GM12891 (cell line): Measurements from ENCODE around the gene FAAH2.
"Not testable (repeated sequence)": the region's sequence is repeated elsewhere in the genome, so short reads cannot be mapped to it uniquely, and the experiment has no call there.

Experiments used
- DNase-seq: peaks from one replicate; pipeline ENCODE4 v3.0.0; 2011; ENCODE audit warnings: low spot score; ENCODE audit not compliant: insufficient read length
- FAIRE-seq: peaks from 2 replicates; lab custom pipeline; 2011; peaks lifted over from hg19 to GRCh38; lab: Jason Lieb, UNC
- PAX5 ChIP-seq: IDR thresholded peaks from 2 replicates; pipeline ENCODE4 v1.6.1; 2011; ENCODE audit warnings: low read length, moderate library complexity, mild to moderate bottlenecking; ENCODE audit not compliant: insufficient read depth, severe bottlenecking
- POLR2A ChIP-seq: IDR thresholded peaks from 2 replicates; pipeline ENCODE4 v1.6.1; 2011; ENCODE audit warnings: low read depth, low read length, control low read depth
- POLR2AphosphoS5 ChIP-seq: IDR thresholded peaks from 2 replicates; pipeline ENCODE4 v1.6.1; 2011; ENCODE audit warnings: low read depth, low read length, control low read depth
- POU2F2 ChIP-seq: IDR thresholded peaks from 2 replicates; pipeline ENCODE4 v1.6.1; 2011; ENCODE audit warnings: low read depth, mild to moderate bottlenecking, control low read depth, low read length, moderate library complexity
- SPI1 ChIP-seq: IDR thresholded peaks from 2 replicates; pipeline ENCODE4 v1.6.1; 2011; ENCODE audit warnings: low read depth, low read length, control low read depth
- TAF1 ChIP-seq: IDR thresholded peaks from 2 replicates; pipeline ENCODE4 v1.6.1; 2011; ENCODE audit warnings: low read depth, low read length, control low read depth

FAAH2 gene

GRCh38 chrX:57289089-57289488 lies 2.6 kb downstream of the FAAH2 start:
- no peak for DNase-seq
- FAIRE-seq, result peak; percentile 31
- TF ChIP-seq POU2F2 (no peak), SPI1 (no peak), PAX5 (no peak), POLR2AphosphoS5 (no peak), POLR2A (no peak), TAF1 (no peak)

DNA sequence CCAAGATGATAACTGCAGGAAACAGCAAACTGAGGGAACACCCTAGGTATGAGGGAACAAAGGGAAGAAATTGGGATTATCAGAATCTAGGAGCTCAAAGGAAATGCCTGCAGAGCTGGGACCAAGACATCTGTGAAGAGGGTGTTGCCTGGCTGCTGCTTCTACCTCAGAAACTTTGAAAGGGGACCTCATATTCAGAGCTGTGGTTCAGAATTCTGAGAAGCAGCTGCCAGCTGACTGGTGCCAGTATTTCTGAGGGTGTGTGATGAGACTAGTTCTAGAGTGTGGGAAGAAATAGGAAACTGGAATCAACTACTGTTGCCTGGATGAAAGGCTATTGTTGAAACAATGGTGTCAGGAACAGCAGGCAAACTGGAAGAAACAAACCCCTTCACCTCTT lies 8.5 kb downstream of the FAAH2 start:
- FAIRE-seq, result no peak
- DNase-seq, result no peak
- no peak for TF ChIP-seq PAX5
- no peak for TF ChIP-seq POLR2AphosphoS5
- TF ChIP-seq POLR2A, result no peak
- no peak for TF ChIP-seq POU2F2
- no peak for TF ChIP-seq TAF1
- TF ChIP-seq SPI1, result no peak

- DNase-seq, FAIRE-seq: not testable (repeated sequence)
Observed at GRCh38 chrX:57295679-57296078, 9.2 kb downstream of the FAAH2 start.

- no peak for TF ChIP-seq PAX5
- TF ChIP-seq POLR2AphosphoS5, result no peak
- no peak for TF ChIP-seq POU2F2
- TF ChIP-seq POLR2A, result no peak
- TF ChIP-seq SPI1, result no peak
- no peak for TF ChIP-seq TAF1
- FAIRE-seq, result no peak
- DNase-seq, result no peak
Observed at GRCh38 chrX:57313583-57314215, 27.2 kb downstream of the FAAH2 start.

DNA sequence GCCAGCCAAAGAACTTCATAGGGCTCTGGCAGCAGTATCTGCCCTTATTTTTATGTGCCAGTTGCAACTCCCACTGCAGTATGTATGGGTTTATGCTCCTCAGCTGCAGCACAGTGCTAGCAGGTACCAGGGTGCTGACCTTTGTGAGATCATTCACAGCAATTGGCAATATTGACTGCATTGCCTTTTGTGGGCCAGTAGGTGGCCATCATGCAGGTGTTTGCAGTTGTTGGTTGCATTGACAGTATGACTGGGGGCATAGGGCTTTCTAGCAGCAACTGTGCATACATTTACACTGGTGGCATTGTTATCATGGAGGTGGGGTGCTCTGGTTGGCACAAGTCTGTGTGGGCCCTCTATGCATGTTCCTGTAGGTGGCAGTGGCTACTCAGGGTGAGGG lies 42.5 kb downstream of the FAAH2 start:
- TF ChIP-seq TAF1 (no peak), PAX5 (no peak), POLR2AphosphoS5 (no peak), SPI1 (no peak), POLR2A (no peak), POU2F2 (no peak)
- FAIRE-seq (no peak), DNase-seq (no peak)

DNA sequence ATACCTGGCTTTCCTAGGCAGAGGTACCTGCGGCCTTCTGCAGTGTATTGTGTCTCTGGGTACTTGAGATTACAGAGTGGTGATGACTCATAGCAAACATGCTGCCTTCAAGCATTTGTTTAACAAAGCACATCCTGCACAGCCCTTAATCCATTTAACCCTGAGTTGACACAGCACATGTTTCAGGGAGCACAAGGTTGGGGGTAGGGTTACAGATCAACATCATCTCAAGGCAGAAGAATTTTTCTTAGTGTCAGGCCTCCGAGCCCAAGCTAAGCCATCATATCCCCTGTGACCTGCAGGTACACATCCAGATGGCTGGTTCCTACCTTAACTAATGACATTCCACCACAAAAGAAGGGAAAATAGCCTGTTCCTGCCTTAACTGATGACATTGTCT lies 49.3 kb downstream of the FAAH2 start:
- not testable (repeated sequence) for FAIRE-seq, DNase-seq

DNA sequence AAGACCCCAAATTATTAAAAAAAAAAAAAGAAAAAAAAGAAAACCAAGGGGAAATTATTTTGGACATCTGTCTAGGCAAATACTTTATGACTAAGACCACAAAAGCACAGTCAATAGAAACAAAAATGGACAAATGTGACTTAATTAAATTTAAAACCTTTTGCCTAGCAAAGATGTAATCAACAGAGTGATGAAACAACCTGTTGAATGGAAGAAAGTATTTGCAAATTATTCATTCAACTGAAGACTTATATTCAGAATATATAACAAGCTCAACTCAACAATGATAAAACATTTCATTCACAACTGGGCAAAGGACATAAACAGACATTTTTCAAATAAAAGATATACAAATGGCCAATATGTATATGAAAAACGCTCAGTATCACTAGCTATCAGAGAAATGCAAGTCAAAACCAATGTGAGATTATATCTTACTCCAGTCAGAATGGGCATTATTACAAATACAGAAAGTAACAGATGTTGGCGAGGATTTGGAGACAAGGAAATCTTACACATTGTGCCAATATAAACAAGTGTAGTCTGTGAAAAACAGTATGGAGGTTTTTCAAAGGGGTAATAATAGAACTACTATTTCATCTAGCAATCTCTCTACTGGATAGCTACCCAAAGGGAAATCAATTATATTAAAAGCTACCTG lies 67.1 kb downstream of the FAAH2 start:
- FAIRE-seq (no peak), DNase-seq (no peak)
- TF ChIP-seq POLR2A (no peak), POU2F2 (no peak)

DNA sequence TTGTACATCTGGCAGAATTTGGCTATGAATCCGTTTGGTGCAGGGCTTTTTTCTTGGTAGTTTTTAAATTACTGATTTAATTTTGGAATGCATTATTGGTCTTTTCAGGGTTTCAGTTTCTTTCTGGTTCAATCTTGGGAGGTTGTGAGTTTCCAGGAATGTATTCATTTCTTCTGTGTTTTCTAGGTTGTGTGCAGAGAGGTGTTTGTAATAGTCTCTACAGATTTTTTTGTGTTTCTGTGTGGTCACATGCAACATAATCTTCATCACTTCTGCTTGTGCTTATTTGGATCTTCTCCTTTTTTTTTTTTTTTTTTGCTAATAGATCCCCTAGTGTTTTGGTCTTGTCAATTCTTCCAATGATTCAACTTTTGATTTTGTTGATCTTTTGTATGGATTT lies 77.6 kb downstream of the FAAH2 start:
- TF ChIP-seq PAX5 (no peak), SPI1 (no peak), POLR2A (no peak), TAF1 (no peak), POLR2AphosphoS5 (no peak), POU2F2 (no peak)
- FAIRE-seq, result no peak

DNA sequence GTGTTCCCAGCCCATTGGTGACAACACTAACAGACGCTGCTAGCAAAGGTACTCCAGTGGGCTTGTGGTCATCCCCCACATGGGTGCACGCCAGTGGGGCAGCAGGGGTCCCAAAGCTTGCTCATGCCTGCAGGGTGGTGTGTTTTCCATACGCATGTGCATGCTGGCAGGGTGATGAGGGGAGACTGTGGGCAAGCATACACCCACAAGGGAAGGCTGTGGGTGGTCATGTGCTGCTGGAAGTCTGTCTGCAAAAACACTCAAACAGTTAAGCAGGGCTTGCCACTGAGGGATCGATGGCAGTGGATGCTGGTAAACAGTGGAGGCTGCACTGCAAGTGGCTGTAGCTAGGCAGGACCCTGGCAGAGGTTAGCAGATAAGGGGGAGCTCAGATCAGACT lies 79.9 kb downstream of the FAAH2 start:
- peak; percentile 16 for FAIRE-seq
- DNase-seq, result no peak
- TF ChIP-seq PAX5, result no peak
- TF ChIP-seq POLR2A, result no peak
- no peak for TF ChIP-seq POLR2AphosphoS5
- TF ChIP-seq POU2F2, result no peak
- TF ChIP-seq TAF1, result no peak
- TF ChIP-seq SPI1, result no peak

More for the DNA sequence above, 77.6 kb downstream of the FAAH2 start:
- DNase-seq, result no peak

GRCh38 chrX:57367649-57368048 lies 81.1 kb downstream of the FAAH2 start:
- no peak for TF ChIP-seq POLR2A
- TF ChIP-seq POLR2AphosphoS5, result no peak
- no peak for TF ChIP-seq POU2F2
- TF ChIP-seq PAX5, result no peak
- TF ChIP-seq SPI1, result no peak
- no peak for TF ChIP-seq TAF1
- DNase-seq (no peak), FAIRE-seq (no peak)

DNA sequence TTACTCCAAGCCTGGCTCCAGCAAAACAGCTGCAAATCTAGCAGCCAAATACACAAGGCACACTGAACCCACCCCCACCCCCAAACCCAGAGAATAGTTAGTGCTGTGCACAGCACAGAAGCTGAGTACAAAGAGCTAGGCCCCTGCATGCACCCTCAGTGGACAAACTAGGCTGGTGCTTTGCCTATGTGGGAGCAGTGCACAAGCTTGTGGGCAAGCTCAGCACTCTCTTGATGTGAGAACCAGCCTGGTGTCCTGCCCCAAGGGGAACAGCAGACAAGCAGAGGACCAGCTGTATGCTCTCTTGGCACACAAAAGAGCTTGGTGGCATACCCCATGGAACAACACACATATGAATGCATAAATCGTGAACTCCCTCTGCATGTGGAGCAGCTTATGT lies 81.7 kb downstream of the FAAH2 start:
- TF ChIP-seq PAX5 (no peak), SPI1 (no peak), POU2F2 (no peak), POLR2A (no peak), TAF1 (no peak), POLR2AphosphoS5 (no peak)
- FAIRE-seq, result no peak
- no peak for DNase-seq
